LoVo (cell line): ENCODE data around the gene RHBDL1.

ENCODE experiments used
- DNase-seq: peaks from one replicate; pipeline ENCODE4 v3.0.0-alpha.2; 2016; ENCODE audit warnings: low spot score

The RHBDL1 gene

GRCh38 chr16:637081-638018, 38.1 kb upstream of the RHBDL1 start:
- peak; percentile 87 for DNase-seq

GRCh38 chr16:638034-638543, 37.4 kb upstream of the RHBDL1 start:
- DNase-seq: no peak

GRCh38 chr16:638836-639235, 36.6 kb upstream of the RHBDL1 start:
- DNase-seq: no peak

GRCh38 chr16:640614-641013, 34.9 kb upstream of the RHBDL1 start:
- DNase-seq: no peak

GRCh38 chr16:641326-642188, 33.9 kb upstream of the RHBDL1 start, which contains the start of gene MCRIP2:
MCRIP2 (plus strand) TSS chr16:641828; CDS start chr16:641992, 164 bp downstream.
- DNase-seq: peak; percentile 89

- peak; percentile 63 for DNase-seq
Measured at GRCh38 chr16:642189-643049, 33.1 kb upstream of the RHBDL1 start.

- DNase-seq: no peak
Measured at GRCh38 chr16:643050-643368, 32.5 kb upstream of the RHBDL1 start.

GRCh38 chr16:644556-644955, 30.9 kb upstream of the RHBDL1 start:
- no peak for DNase-seq

GRCh38 chr16:645852-646678, 29.4 kb upstream of the RHBDL1 start:
- DNase-seq: peak; percentile 44

- no peak for DNase-seq
Measured at GRCh38 chr16:646679-647172, 28.7 kb upstream of the RHBDL1 start.

- DNase-seq: no peak
Measured at GRCh38 chr16:647173-647902, 28.1 kb upstream of the RHBDL1 start.

- peak; percentile 80 for DNase-seq
Measured at GRCh38 chr16:648071-648780, 27.2 kb upstream of the RHBDL1 start.

GRCh38 chr16:648781-649589, 26.5 kb upstream of the RHBDL1 start, which contains the start of gene WDR90:
WDR90 (plus strand) TSS chr16:649365; CDS start chr16:649417, 52 bp downstream.
- DNase-seq: peak; percentile 95

GRCh38 chr16:649631-650030, 25.8 kb upstream of the RHBDL1 start:
- DNase-seq: no peak

GRCh38 chr16:651844-652243, 23.6 kb upstream of the RHBDL1 start:
- no peak for DNase-seq

GRCh38 chr16:652454-653305, 22.8 kb upstream of the RHBDL1 start:
- DNase-seq: no peak

- DNase-seq: no peak
Measured at GRCh38 chr16:654034-654433, 21.4 kb upstream of the RHBDL1 start.
